Measurements from ENCODE around the gene PTPRQ.

- TF ChIP-seq CTCF (IDR thresholded peaks at IDR 0.05) (no peak), POLR2A (IDR thresholded peaks at IDR 0.05) (no peak)
Measured at GRCh38 chr12:80472236-80472635, 28.2 kb downstream of the PTPRQ start.

All from prostate gland (tissue), 2 donors.